Thyroid gland (tissue), 4 donors: ENCODE data around the gene CTSE.

Experiments
- POLR2A ChIP-seq, 2 donors: fragments of 450-650 bp; IDR thresholded peaks; one replicate each; pipeline ENCODE4 v1.6.1; 2017; ENCODE audit warnings: antibody characterized with exemption in 2 of 2, mild to moderate bottlenecking in 2 of 2, moderate library complexity in 1 of 2
- TF ChIP-seq, protein P1 (sequence below), 6 experiments: fragments of 200-600 bp in 3 of 6; fragments of 450-650 bp in 3 of 6; sonication (generic) in 3 of 6; IDR thresholded peaks; one replicate each; pipeline ENCODE4 v1.5.1; 2016 to 2019; ENCODE audit warnings: antibody characterized with exemption in 6 of 6, mild to moderate bottlenecking in 2 of 6, inconsistent platforms in 1 of 6, moderate library complexity in 1 of 6

GRCh38 chr1:206036663-206037455 lies 13.2 kb upstream of the CTSE start:
- TF ChIP-seq, protein P1, sequence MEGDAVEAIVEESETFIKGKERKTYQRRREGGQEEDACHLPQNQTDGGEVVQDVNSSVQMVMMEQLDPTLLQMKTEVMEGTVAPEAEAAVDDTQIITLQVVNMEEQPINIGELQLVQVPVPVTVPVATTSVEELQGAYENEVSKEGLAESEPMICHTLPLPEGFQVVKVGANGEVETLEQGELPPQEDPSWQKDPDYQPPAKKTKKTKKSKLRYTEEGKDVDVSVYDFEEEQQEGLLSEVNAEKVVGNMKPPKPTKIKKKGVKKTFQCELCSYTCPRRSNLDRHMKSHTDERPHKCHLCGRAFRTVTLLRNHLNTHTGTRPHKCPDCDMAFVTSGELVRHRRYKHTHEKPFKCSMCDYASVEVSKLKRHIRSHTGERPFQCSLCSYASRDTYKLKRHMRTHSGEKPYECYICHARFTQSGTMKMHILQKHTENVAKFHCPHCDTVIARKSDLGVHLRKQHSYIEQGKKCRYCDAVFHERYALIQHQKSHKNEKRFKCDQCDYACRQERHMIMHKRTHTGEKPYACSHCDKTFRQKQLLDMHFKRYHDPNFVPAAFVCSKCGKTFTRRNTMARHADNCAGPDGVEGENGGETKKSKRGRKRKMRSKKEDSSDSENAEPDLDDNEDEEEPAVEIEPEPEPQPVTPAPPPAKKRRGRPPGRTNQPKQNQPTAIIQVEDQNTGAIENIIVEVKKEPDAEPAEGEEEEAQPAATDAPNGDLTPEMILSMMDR (IDR thresholded peaks at IDR 0.05): no peak
- TF ChIP-seq POLR2A (IDR thresholded peaks at IDR 0.05): no peak
